H9 (cell line): ENCODE data around the gene XRCC2. TPM values are rescaled to one million over a fixed set of nuclear protein-coding genes. Genes with fewer than 3 reads are reported as not detected.

ENCODE experiments used
- DNase-seq: peaks from one replicate; pipeline ENCODE4 v3.0.0-alpha.2; 2017
- H2AFZ ChIP-seq: one replicate; pipeline ENCODE4 v1.6.1; 2013; ENCODE audit warnings: mild to moderate bottlenecking, low read length, control low read depth, moderate library complexity
- H2AK5ac ChIP-seq: 2 replicates; pipeline ENCODE4 v1.6.1; 2013; ENCODE audit warnings: low read length, control low read depth, mixed read lengths; ENCODE audit not compliant: insufficient read length
- H2BK120ac ChIP-seq: one replicate; pipeline ENCODE4 v1.6.1; 2013; ENCODE audit warnings: low read depth, mild to moderate bottlenecking, low read length, control low read depth, inconsistent platforms; ENCODE audit not compliant: poor library complexity, severe bottlenecking
- H2BK12ac ChIP-seq: 2 replicates; pipeline ENCODE4 v1.6.1; 2013; ENCODE audit warnings: low read length, control low read depth, mixed read lengths, low read depth; ENCODE audit not compliant: insufficient read length
- H2BK15ac ChIP-seq: 2 replicates; pipeline ENCODE4 v1.6.1; 2013; ENCODE audit warnings: low read depth, low read length, control low read depth
- H2BK20ac ChIP-seq: one replicate; pipeline ENCODE4 v1.6.1; 2013; ENCODE audit warnings: low read depth, mild to moderate bottlenecking, low read length, control low read depth, inconsistent platforms; ENCODE audit not compliant: poor library complexity, severe bottlenecking
- H2BK5ac ChIP-seq: 2 replicates; pipeline ENCODE4 v1.6.1; 2013; ENCODE audit warnings: low read length, control low read depth, mixed read lengths; ENCODE audit not compliant: insufficient read length
- H3K14ac ChIP-seq: 2 replicates; pipeline ENCODE4 v1.6.1; 2013; ENCODE audit warnings: low read length, control low read depth; ENCODE audit not compliant: insufficient read depth
- H3K18ac ChIP-seq: 2 replicates; pipeline ENCODE4 v1.6.1; 2013; ENCODE audit warnings: low read depth, mild to moderate bottlenecking, mixed read lengths, low read length, control low read depth; ENCODE audit not compliant: insufficient read length
- H3K23ac ChIP-seq: 2 replicates; pipeline ENCODE4 v1.6.1; 2013; ENCODE audit warnings: low read length, control low read depth, mixed read lengths, low read depth; ENCODE audit not compliant: insufficient read length
- H3K23me2 ChIP-seq: 2 replicates; pipeline ENCODE4 v1.6.1; 2013; ENCODE audit warnings: low read depth, mild to moderate bottlenecking, mixed read lengths, low read length, control low read depth; ENCODE audit not compliant: insufficient read length, poor library complexity, severe bottlenecking
- H3K27ac ChIP-seq: 2 replicates; pipeline ENCODE4 v1.5.1; 2013; ENCODE audit warnings: low read length, control low read depth, mixed read lengths, low read depth; ENCODE audit not compliant: insufficient read length
- H3K27me3 ChIP-seq: 2 replicates; pipeline ENCODE4 v1.6.1; 2013; ENCODE audit warnings: low read length, control low read depth, inconsistent platforms; ENCODE audit not compliant: insufficient read depth
- H3K4ac ChIP-seq: 2 replicates; pipeline ENCODE4 v1.6.1; 2013; ENCODE audit warnings: low read depth, mild to moderate bottlenecking, control low read depth, inconsistent platforms, low read length, moderate library complexity
- H3K4me1 ChIP-seq: 2 replicates; pipeline ENCODE4 v1.6.1; 2013; ENCODE audit warnings: low read length, control low read depth, inconsistent platforms; ENCODE audit not compliant: insufficient read depth
- H3K4me2 ChIP-seq: 2 replicates; pipeline ENCODE4 v1.6.1; 2013; ENCODE audit warnings: low read length, control low read depth, mixed read lengths; ENCODE audit not compliant: insufficient read length, insufficient read depth
- H3K56ac ChIP-seq: 2 replicates; pipeline ENCODE4 v1.6.1; 2013; ENCODE audit warnings: low read depth, mild to moderate bottlenecking, mixed read lengths, low read length, control low read depth; ENCODE audit not compliant: insufficient read length
- H3K79me1 ChIP-seq: 2 replicates; pipeline ENCODE4 v1.6.1; 2013; ENCODE audit warnings: low read depth, mild to moderate bottlenecking, moderate library complexity, low read length, control low read depth, inconsistent platforms; ENCODE audit not compliant: insufficient read depth, poor library complexity, severe bottlenecking
- H3K79me2 ChIP-seq: 2 replicates; pipeline ENCODE4 v1.6.1; 2013; ENCODE audit warnings: low read length, control low read depth, inconsistent platforms; ENCODE audit not compliant: insufficient read depth
- H3K9ac ChIP-seq: 2 replicates; pipeline ENCODE4 v1.6.1; 2013; ENCODE audit warnings: low read length, control low read depth, mixed read lengths; ENCODE audit not compliant: insufficient read length; ENCODE audit errors: extremely low read depth
- H3K9me3 ChIP-seq: one replicate; pipeline ENCODE4 v1.6.1; 2013; ENCODE audit warnings: low read depth, low read length, inconsistent platforms; ENCODE audit not compliant: control insufficient read depth
- H3T11ph ChIP-seq: one replicate; pipeline ENCODE4 v1.6.1; 2013; ENCODE audit warnings: mild to moderate bottlenecking, low read length, control low read depth, inconsistent platforms
- H4K20me1 ChIP-seq: one replicate; pipeline ENCODE4 v1.6.1; 2013; ENCODE audit not compliant: control insufficient read depth, insufficient read length, insufficient read depth
- H4K5ac ChIP-seq: 2 replicates; pipeline ENCODE4 v1.6.1; 2013; ENCODE audit warnings: low read depth, mild to moderate bottlenecking, mixed read lengths, low read length, control low read depth; ENCODE audit not compliant: insufficient read length
- H4K8ac ChIP-seq: replicated peaks from 2 replicates; pipeline ENCODE4 v1.6.1; 2013; ENCODE audit warnings: low read length, control low read depth, mixed read lengths, low read depth; ENCODE audit not compliant: insufficient read length
- H4K91ac ChIP-seq: 2 replicates; pipeline ENCODE4 v1.6.1; 2013; ENCODE audit warnings: low read depth, mild to moderate bottlenecking, moderate library complexity, mixed read lengths, low read length, control low read depth; ENCODE audit not compliant: insufficient read length
- H3K27ac Mint-ChIP-seq, 3 experiments: 2 replicates in 2 of 3; 3 replicates in 1 of 3; pipeline ENCODE4 v1.8.0; 2020 to 2021; ENCODE audit warnings: mixed read lengths in 3 of 3, mild to moderate bottlenecking in 1 of 3, moderate library complexity in 1 of 3
- H3K27me3 Mint-ChIP-seq: 2 replicates; pipeline ENCODE4 v1.8.0; 2021; ENCODE audit warnings: low read depth, mild to moderate bottlenecking, moderate library complexity, mixed read lengths
- H3K36me3 Mint-ChIP-seq, 3 experiments: 2 replicates in 2 of 3; 3 replicates in 1 of 3; pipeline ENCODE4 v1.8.0; 2020 to 2021; ENCODE audit warnings: low read depth in 3 of 3, mixed read lengths in 3 of 3; ENCODE audit not compliant: insufficient read depth in 1 of 3
- H3K4me1 Mint-ChIP-seq, 2 experiments: 2 replicates each; pipeline ENCODE4 v1.8.0; 2020; ENCODE audit warnings: mixed read lengths in 2 of 2
- H3K4me3 Mint-ChIP-seq, 2 experiments: 2 replicates in 1 of 2; 3 replicates in 1 of 2; pipeline ENCODE4 v1.8.0; 2020 to 2021; ENCODE audit warnings: mild to moderate bottlenecking in 2 of 2, mixed read lengths in 2 of 2, moderate library complexity in 1 of 2
- H3K9me3 Mint-ChIP-seq, 2 experiments: 2 replicates in 1 of 2; 3 replicates in 1 of 2; pipeline ENCODE4 v1.8.0; 2020; ENCODE audit warnings: mild to moderate bottlenecking in 2 of 2, mixed read lengths in 2 of 2, moderate library complexity in 1 of 2
- CTCF ChIP-seq: fragments of 200-600 bp; sonication (generic); conservative IDR thresholded peaks from 3 replicates; pipeline ENCODE4 v1.8.0; 2021; ENCODE audit warnings: antibody characterized with exemption, mild to moderate bottlenecking
- WGBS: extraction: QIAGEN DNeasy Blood & Tissue Kit; methylation state at CpG from one replicate; pipeline ENCODE4 v1.1.7; 2013; ENCODE audit warnings: missing lambda C conversion rate, low lambda C conversion rate, mixed read lengths; ENCODE audit not compliant: insufficient read length; ENCODE audit errors: extremely low coverage; 5-methylcytosine and 5-hydroxymethylcytosine counted together
- total RNA-seq: library from RNA; stranded (reverse); gene quantifications from 2 replicates; pipeline ENCODE4 v1.2.1, GENCODE V29; 2021

Gene XRCC2
- total RNA-seq, 1 experiment from 2014 or later: 22.8 TPM

- no peak for TF ChIP-seq CTCF
- Histone ChIP-seq H4K91ac (no peak overlapping the region), H2BK15ac (no peak overlapping the region), H3K56ac (no peak overlapping the region), H3K23ac (no peak overlapping the region), H4K8ac (no peak overlapping the region), H2AK5ac (no peak overlapping the region), H3K27me3 (no peaks in the 10 kb centered on the region), H3K9ac (no peak overlapping the region), H4K20me1 (no peaks in the 10 kb centered on the region), H2BK12ac (no peak overlapping the region), H3K27ac (no peak overlapping the region), H3K14ac (no peak overlapping the region), H2BK5ac (no peak overlapping the region), H3T11ph (no peak overlapping the region), H4K5ac (no peak overlapping the region), H2AFZ (no peak overlapping the region), H3K23me2 (no peaks in the 10 kb centered on the region), H3K79me2 (peaks cover 34% of the 10 kb centered on the region), H3K9me3 (no peaks in the 10 kb centered on the region), H3K4me2 (no peak overlapping the region), H3K4me1 (no peaks in the 10 kb centered on the region), H2BK120ac (no peak overlapping the region), H3K4ac (no peak overlapping the region), H3K18ac (no peak overlapping the region), H2BK20ac (no peak overlapping the region), H3K79me1 (peaks cover 13% of the 10 kb centered on the region)
- peaks cover 30 to 47% (median 32%) of the 10 kb centered on the region in 3 experiments for H3K36me3 Mint-ChIP-seq
- no peak overlapping the region for H3K4me3 Mint-ChIP-seq
- WGBS: no CpG with 5 or more reads among the region's 5 CpGs
- no peak for DNase-seq
- no peaks in the 10 kb centered on the region for H3K27me3 Mint-ChIP-seq
- H3K9me3 Mint-ChIP-seq: no peaks in the 10 kb centered on the region
- H3K4me1 Mint-ChIP-seq: 0 out of 4 replicates have a peak, but pooled peaks cover 0 to 4% of the 10 kb centered on the region in 2 experiments
- 0 out of 7 replicates have a peak overlapping the region, but pooled peaks of 1 of the 3 experiments have one; percentile 47 for H3K27ac Mint-ChIP-seq
These were observed 8.0 kb downstream of the XRCC2 start for GRCh38 chr7:152667958-152668357.
